Lower leg skin (tissue), 4 donors: ENCODE measurements around the gene TUBA4A. TPM values are rescaled to one million over a fixed set of nuclear protein-coding genes. Genes with fewer than 3 reads are reported as not detected.

Experiments used
- DNase-seq, 2 donors: peaks; one replicate each; pipeline ENCODE4 v3.0.0-alpha.2; 2019; ENCODE audit warnings: low spot score in 2 of 2
- H3K4me3 ChIP-seq: fragments of 200-600 bp; sonication (generic); 2 replicates; pipeline ENCODE4 v1.5.1; 2017; ENCODE audit warnings: mild to moderate bottlenecking, low read depth; ENCODE audit not compliant: poor library complexity, severe bottlenecking
- CTCF ChIP-seq, 3 donors: fragments of 450-650 bp; IDR thresholded peaks; one replicate each; pipeline ENCODE4 v1.5.1; 2016; ENCODE audit warnings: antibody characterized with exemption in 3 of 3, mild to moderate bottlenecking in 3 of 3, moderate library complexity in 2 of 3
- POLR2A ChIP-seq, 2 donors: fragments of 450-650 bp; IDR thresholded peaks; one replicate each; pipeline ENCODE4 v1.6.1; 2016 to 2017; ENCODE audit warnings: antibody characterized with exemption in 2 of 2, mild to moderate bottlenecking in 1 of 2, moderate library complexity in 1 of 2
- WGBS, 2 donors: methylation state at CpG; one replicate each; pipeline ENCODE4 v1.1.5; 2018; 5-methylcytosine and 5-hydroxymethylcytosine counted together
- intact Hi-C: fragments of 100-400 bp; cut with DNase I; formaldehyde crosslinking; loops from one replicate; pipeline ENCODE4 v1.15.0; 2023; ENCODE audit warnings: low total_unique reads
- total RNA-seq, 4 donors: library from RNA; depleted of rRNA; stranded (reverse); fragments of >200 nt; gene quantifications; one replicate each; pipeline ENCODE4 v1.1.0, GENCODE V29; 2016

The TUBA4A gene
- total RNA-seq, 4 donors from 2014 or later = 181 to 522 (median 240) TPM

- 87 to 91% methylated on average over 9 of the region's 9 CpGs for WGBS, 2 donors
- H3K4me3 ChIP-seq = no peak overlapping the region
- intact Hi-C loops = no loop called here
- no peak for TF ChIP-seq POLR2A (IDR thresholded peaks at IDR 0.05)
- peak in 1 of 2 donors; percentile 75 for DNase-seq
Observed at GRCh38 chr2:219292616-219293015, 38.9 kb upstream of the TUBA4A start.

- 75 to 84% methylated on average over 4 of the region's 4 CpGs for WGBS, 2 donors
- intact Hi-C loops = no loop called here
- H3K4me3 ChIP-seq = no peak overlapping the region
- peak in 1 of 2 donors; percentile 74 for DNase-seq
- TF ChIP-seq CTCF (IDR thresholded peaks at IDR 0.05) (no peak), POLR2A (IDR thresholded peaks at IDR 0.05) (no peak)
Observed at GRCh38 chr2:219291910-219292490, 38.3 kb upstream of the TUBA4A start.

DNA sequence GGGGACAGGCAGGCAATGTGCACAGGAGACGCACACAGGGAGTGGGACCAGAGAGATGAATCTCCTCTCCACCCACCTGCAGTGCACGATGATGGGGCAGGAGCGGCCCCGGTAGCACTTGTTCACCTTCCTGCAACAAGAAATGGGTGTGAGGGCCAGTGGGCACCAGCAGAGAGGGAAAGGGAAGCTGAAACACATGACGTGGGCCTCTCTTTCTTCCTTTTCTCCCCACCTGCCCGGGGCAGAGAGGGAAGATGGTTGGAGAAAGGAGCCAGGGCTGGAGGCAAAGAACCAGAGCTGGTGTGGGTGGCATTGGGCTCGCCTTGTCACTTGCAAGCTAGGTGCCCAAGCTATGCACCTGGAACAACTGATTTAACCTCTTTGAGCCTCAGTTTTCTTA lies 37.7 kb upstream of the TUBA4A start:
- H3K4me3 ChIP-seq = no peak overlapping the region
- DNase-seq = peak in 1 of 2 donors; percentile 74
- 80 to 90% methylated on average over 7 of the region's 7 CpGs for WGBS, 2 donors
- intact Hi-C loops = no loop called here
- no peak for TF ChIP-seq POLR2A (IDR thresholded peaks at IDR 0.05)
- no peak for TF ChIP-seq CTCF (IDR thresholded peaks at IDR 0.05)

GRCh38 chr2:219290381-219291171 lies 36.9 kb upstream of the TUBA4A start:
- 89% methylated on average over 16 of the region's 16 CpGs for WGBS, 2 donors
- TF ChIP-seq CTCF (IDR thresholded peaks at IDR 0.05) = no peak
- no peak for TF ChIP-seq POLR2A (IDR thresholded peaks at IDR 0.05)
- intact Hi-C loops = no loop called here
- no peak overlapping the region for H3K4me3 ChIP-seq
- DNase-seq = peak in 1 of 2 donors; percentile 81

DNA sequence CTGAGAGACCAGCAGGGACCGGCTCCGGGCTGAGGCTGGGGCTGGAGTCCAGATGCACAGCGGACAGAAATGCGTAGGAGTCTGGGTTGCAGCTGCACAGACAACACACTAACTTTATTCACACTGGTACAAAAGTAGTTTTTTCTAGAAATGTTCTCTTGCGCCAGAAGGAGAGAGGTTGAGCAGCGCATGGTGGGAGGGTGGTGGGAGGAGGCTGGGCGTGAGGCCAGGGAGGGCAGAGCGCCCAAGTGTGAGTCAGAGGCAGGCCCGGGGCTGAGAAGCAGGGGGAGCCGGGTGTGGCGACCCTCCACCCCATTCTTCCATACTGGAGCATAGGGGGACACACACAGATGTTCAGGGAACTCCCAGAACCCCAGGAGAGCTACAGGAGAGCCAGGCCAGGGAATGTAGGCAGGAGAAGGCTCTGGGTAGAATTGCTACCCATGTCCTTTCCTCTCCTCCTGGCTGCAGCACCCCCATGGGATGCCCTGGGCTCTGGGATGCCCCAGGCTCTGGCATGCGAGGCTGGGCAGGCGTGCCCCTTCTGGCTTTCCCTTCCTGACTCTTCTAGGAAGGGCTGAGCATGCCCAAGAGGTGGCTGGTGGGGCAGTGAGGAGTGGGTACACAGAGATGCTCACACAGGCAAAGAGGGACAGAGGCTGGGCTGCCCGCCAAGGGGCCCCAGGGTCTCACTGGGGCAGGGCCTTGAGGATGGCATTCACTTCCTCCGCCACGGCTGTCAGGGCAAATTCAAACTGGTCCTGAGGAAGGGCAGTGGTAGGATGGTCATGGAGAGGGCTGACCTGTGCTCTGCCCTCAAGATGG lies 36.0 kb upstream of the TUBA4A start:
- no peak overlapping the region for H3K4me3 ChIP-seq
- peak in 1 of 2 donors; percentile 91 for DNase-seq
- intact Hi-C loops = no loop called here
- 17 to 25% methylated on average over 15 to 16 of the region's 16 CpGs for WGBS, 2 donors
- TF ChIP-seq CTCF (IDR thresholded peaks at IDR 0.05) (no peak), POLR2A (IDR thresholded peaks at IDR 0.05) (no peak)

- H3K4me3 ChIP-seq = no peak overlapping the region
- TF ChIP-seq POLR2A (IDR thresholded peaks at IDR 0.05) (no peak), CTCF (IDR thresholded peaks at IDR 0.05) (no peak)
- WGBS, 2 donors = 53 to 62% methylated on average over 5 to 6 of the region's 6 CpGs
- intact Hi-C loops = no loop called here
- DNase-seq = peak in 1 of 2 donors; percentile 37
Observed at GRCh38 chr2:219289195-219289536, 35.4 kb upstream of the TUBA4A start.
